Osteoblast (primary cell): ENCODE data around the gene OCA2. TPM values are rescaled to one million over a fixed set of nuclear protein-coding genes. Genes with fewer than 3 reads are reported as not detected.

Source experiments
- DNase-seq: peaks from one replicate; pipeline ENCODE4 v3.0.0; 2011; ENCODE audit warnings: low spot score, mixed read lengths; ENCODE audit not compliant: insufficient read length; ENCODE audit errors: missing footprints
- H2AFZ ChIP-seq: 2 replicates; pipeline ENCODE4 v1.6.0; 2011; ENCODE audit warnings: mild to moderate bottlenecking, low read length
- H3K27ac ChIP-seq: 2 replicates; pipeline ENCODE4 v1.5.1; 2011; ENCODE audit warnings: mild to moderate bottlenecking, low read depth, low read length, moderate library complexity
- H3K27me3 ChIP-seq: 2 replicates; pipeline ENCODE4 v1.6.0; 2012; ENCODE audit warnings: mild to moderate bottlenecking, control low read depth, inconsistent platforms, low read length, moderate library complexity; ENCODE audit not compliant: insufficient read depth
- H3K36me3 ChIP-seq: 2 replicates; pipeline ENCODE4 v1.5.1; 2011; ENCODE audit warnings: mild to moderate bottlenecking, low read length, control low read depth, moderate library complexity; ENCODE audit not compliant: insufficient read depth
- H3K4me1 ChIP-seq: 2 replicates; pipeline ENCODE4 v1.5.1; 2011; ENCODE audit warnings: mild to moderate bottlenecking, low read length, control low read depth, moderate library complexity; ENCODE audit not compliant: insufficient read depth
- H3K4me2 ChIP-seq: 2 replicates; pipeline ENCODE4 v1.6.0; 2011; ENCODE audit warnings: mild to moderate bottlenecking, low read length; ENCODE audit not compliant: insufficient read depth
- H3K4me3 ChIP-seq: fragments of 200-600 bp; sonication (generic); 3 replicates; pipeline ENCODE4 v1.5.1; 2012; ENCODE audit warnings: mild to moderate bottlenecking, low read length, inconsistent platforms; ENCODE audit not compliant: insufficient read depth
- H3K79me2 ChIP-seq: 2 replicates; pipeline ENCODE4 v1.6.0; 2012; ENCODE audit warnings: mild to moderate bottlenecking, low read length, control low read depth, inconsistent platforms; ENCODE audit not compliant: insufficient read depth
- H3K9me3 ChIP-seq: 2 replicates; pipeline ENCODE4 v1.5.1; 2011; ENCODE audit warnings: low read depth, low read length, control low read depth
- H4K20me1 ChIP-seq: 2 replicates; pipeline ENCODE4 v1.6.0; 2012; ENCODE audit warnings: mild to moderate bottlenecking, low read length, control low read depth; ENCODE audit not compliant: insufficient read depth
- CTCF ChIP-seq: IDR thresholded peaks from 2 replicates; pipeline ENCODE4 v1.5.1; 2011; ENCODE audit warnings: mild to moderate bottlenecking, low read depth, low read length, moderate library complexity; ENCODE audit errors: extremely low read depth
- total RNA-seq: library from RNA; depleted of rRNA; stranded (reverse); fragments of >200 nt; gene quantifications from 2 replicates; pipeline ENCODE4 v1.2.3, GENCODE V29; 2012

Gene OCA2
- total RNA-seq, 1 donor = not detected

GRCh38 chr15:27764339-27764738 lies 334.8 kb downstream of the OCA2 start:
- H3K9me3 ChIP-seq = no peaks in the 10 kb centered on the region
- H3K4me1 ChIP-seq = no peaks in the 10 kb centered on the region
- no peak for TF ChIP-seq CTCF
- no peaks in the 10 kb centered on the region for H4K20me1 ChIP-seq
- no peak overlapping the region for H3K27ac ChIP-seq
- H3K79me2 ChIP-seq = no peaks in the 10 kb centered on the region
- no peaks in the 10 kb centered on the region for H3K36me3 ChIP-seq
- no peak for DNase-seq
- H3K4me3 ChIP-seq = no peak overlapping the region
- H2AFZ ChIP-seq = no peak overlapping the region
- no peak overlapping the region for H3K4me2 ChIP-seq
- H3K27me3 ChIP-seq = no peaks in the 10 kb centered on the region

GRCh38 chr15:27763514-27763913 lies 335.6 kb downstream of the OCA2 start:
- Histone ChIP-seq H2AFZ (no peak overlapping the region), H3K4me3 (no peak overlapping the region), H3K36me3 (no peaks in the 10 kb centered on the region), H3K27me3 (no peaks in the 10 kb centered on the region), H3K9me3 (no peaks in the 10 kb centered on the region), H3K4me2 (no peak overlapping the region), H4K20me1 (no peaks in the 10 kb centered on the region), H3K27ac (no peak overlapping the region), H3K79me2 (no peaks in the 10 kb centered on the region), H3K4me1 (no peaks in the 10 kb centered on the region)
- TF ChIP-seq CTCF = no peak
- no peak for DNase-seq

- Histone ChIP-seq H3K9me3 (no peaks in the 10 kb centered on the region), H3K79me2 (no peaks in the 10 kb centered on the region), H3K27ac (no peak overlapping the region), H3K27me3 (no peaks in the 10 kb centered on the region), H4K20me1 (no peaks in the 10 kb centered on the region), H3K4me2 (no peak overlapping the region), H3K36me3 (no peaks in the 10 kb centered on the region), H2AFZ (no peak overlapping the region), H3K4me1 (no peaks in the 10 kb centered on the region), H3K4me3 (no peak overlapping the region)
- no peak for DNase-seq
- no peak for TF ChIP-seq CTCF
These were observed 336.6 kb downstream of the OCA2 start for GRCh38 chr15:27762471-27762870.

GRCh38 chr15:27757052-27757451 lies 342.1 kb downstream of the OCA2 start:
- no peak overlapping the region for H3K4me2 ChIP-seq
- no peak overlapping the region for H2AFZ ChIP-seq
- no peak for TF ChIP-seq CTCF

More at GRCh38 chr15:27757052-27757451, 342.1 kb downstream of the OCA2 start:
- no peaks in the 10 kb centered on the region for H3K4me1 ChIP-seq
- no peaks in the 10 kb centered on the region for H3K9me3 ChIP-seq
- no peaks in the 10 kb centered on the region for H3K27me3 ChIP-seq
- H3K79me2 ChIP-seq = no peaks in the 10 kb centered on the region
- H3K4me3 ChIP-seq = no peak overlapping the region
- H3K36me3 ChIP-seq = no peaks in the 10 kb centered on the region
- H4K20me1 ChIP-seq = no peaks in the 10 kb centered on the region
- H3K27ac ChIP-seq = no peak overlapping the region
- DNase-seq = no peak
